ENCODE measurements around the gene BRI3.

DNA sequence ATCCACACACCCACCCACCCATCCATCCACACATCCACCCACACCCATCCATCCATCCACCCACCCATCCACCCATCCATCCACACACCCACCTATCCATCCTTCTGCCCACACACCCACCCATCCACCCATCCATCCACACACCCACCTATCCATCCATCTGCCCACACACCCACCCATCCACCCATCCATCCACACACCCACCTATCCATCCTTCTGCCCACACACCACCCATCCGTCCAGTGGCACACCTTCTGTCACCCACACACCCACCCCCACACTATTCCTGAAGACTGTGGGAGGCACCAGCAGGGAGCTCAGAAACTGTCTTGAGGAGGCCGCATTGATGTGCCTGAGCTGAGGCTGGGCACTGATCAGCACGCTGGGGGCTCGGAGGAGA lies 38.6 kb upstream of the BRI3 start:
- TF ChIP-seq CTCF (IDR thresholded peaks at IDR 0.05) (no peak), POLR2AphosphoS5 (IDR thresholded peaks at IDR 0.05) (no peak), EP300 (IDR thresholded peaks at IDR 0.05) (no peak)
